HUES64 (cell line): ENCODE measurements around the gene TULP4.
"Not testable (repeated sequence)": the region's sequence is repeated elsewhere in the genome, so short reads cannot be mapped to it uniquely, and the experiment has no call there.

Source experiments
- H3K27ac ChIP-seq: 2 replicates; pipeline ENCODE4 v1.7.0; 2013; ENCODE audit warnings: low read depth, low read length, inconsistent platforms
- H3K27me3 ChIP-seq: 2 replicates; pipeline ENCODE4 v1.6.1; 2013; ENCODE audit warnings: mild to moderate bottlenecking, low read length; ENCODE audit not compliant: insufficient read depth
- H3K36me3 ChIP-seq: 2 replicates; pipeline ENCODE4 v1.6.1; 2013; ENCODE audit warnings: mild to moderate bottlenecking, low read length; ENCODE audit not compliant: insufficient read depth
- H3K4me1 ChIP-seq: 2 replicates; pipeline ENCODE4 v1.6.1; 2013; ENCODE audit warnings: mild to moderate bottlenecking, low read length, moderate library complexity; ENCODE audit not compliant: insufficient read depth
- H3K4me3 ChIP-seq: 2 replicates; pipeline ENCODE4 v1.5.1; 2013; ENCODE audit warnings: mild to moderate bottlenecking, low read length, moderate library complexity
- H3K9ac ChIP-seq: 2 replicates; pipeline ENCODE4 v1.6.1; 2013; ENCODE audit warnings: mild to moderate bottlenecking, low read depth, low read length
- H3K9me3 ChIP-seq: 2 replicates; pipeline ENCODE4 v1.6.1; 2013; ENCODE audit warnings: low read depth, low read length; ENCODE audit not compliant: insufficient read depth
- WGBS: fragments of 150-250, 120-280 bp; methylation state at CpG from one replicate; pipeline ENCODE4 v1.1.7; 2013; ENCODE audit warnings: missing lambda C conversion rate; 5-methylcytosine and 5-hydroxymethylcytosine counted together

TULP4 gene

DNA sequence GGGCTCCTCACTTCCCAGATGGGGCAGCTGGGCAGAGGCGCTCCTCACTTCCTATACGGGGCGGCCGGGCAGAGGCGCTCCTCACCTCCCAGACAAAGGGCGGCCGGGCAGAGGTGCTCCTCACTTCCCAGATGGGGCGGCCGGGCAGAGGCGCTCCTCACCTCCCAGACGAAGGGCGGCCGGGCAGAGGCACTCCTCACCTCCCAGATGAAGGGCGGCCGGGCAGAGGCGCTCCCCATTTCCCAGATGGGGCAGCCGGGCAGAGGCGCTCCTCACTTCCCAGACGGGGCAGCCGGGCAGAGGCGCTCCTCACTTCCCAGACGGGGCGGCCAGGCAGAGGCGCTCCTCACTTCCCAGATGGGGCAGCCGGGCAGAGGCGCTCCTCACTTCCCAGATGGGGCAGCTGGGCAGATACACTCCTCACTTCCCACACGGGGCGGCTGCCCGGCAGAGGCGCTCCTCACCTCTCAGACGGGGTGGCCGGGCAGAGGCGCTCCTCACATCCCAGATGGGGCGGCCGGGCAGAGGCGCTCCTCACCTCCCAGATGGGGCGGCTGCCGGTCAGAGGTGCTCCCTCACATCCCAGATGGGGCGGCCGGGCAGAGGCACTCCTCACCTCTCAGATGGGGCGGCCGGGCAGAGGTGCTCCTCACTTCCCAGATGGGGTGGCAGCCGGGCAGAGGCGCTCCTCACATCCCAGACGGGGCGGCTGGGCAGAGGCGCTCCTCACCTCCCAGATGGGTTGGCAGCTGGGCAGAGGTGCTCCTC is 36.7 kb downstream of the TULP4 start:
- peaks cover 42% of the 10 kb centered on the region for H3K9me3 ChIP-seq
- WGBS: 88% methylated on average over 47 of the region's 47 CpGs

DNA sequence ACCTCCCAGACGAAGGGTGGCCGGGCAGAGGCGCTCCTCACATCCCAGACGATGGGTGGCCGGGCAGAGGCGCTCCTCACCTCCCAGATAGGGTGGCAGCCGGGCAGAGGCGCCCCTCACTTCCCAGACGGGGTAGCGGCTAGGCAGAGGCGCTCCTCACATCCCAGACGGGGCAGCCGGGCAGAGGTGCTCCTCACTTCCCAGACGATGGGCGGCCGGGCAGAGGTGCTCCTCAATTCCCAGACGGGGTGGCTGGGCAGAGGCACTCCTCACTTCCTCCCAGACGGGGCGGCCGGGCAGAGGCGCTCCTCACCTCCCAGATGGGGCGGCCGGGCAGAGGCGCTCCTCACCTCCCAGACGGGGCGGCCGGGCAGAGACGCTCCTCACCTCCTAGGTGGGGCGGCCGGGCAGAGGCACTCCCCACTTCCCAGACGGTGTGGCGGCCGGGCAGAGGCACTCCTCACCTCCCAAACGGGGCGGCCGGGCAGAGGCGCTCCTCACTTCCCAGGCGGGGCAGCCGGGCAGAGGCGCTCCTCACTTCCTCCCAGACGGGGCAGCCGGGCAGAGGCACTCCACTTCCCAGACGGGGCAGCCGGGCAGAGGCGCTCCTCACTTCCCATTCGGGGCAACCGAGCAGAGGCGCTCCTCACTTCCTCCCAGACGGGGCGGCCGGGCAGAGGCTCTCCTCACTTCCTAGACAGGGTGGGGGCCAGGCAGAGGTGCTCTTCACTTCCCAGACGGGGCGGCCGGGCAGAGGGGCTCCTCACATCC is 37.4 kb downstream of the TULP4 start:
- H3K4me1 ChIP-seq, H3K36me3 ChIP-seq, H3K27me3 ChIP-seq, H3K4me3 ChIP-seq, H3K27ac ChIP-seq, H3K9ac ChIP-seq: not testable (repeated sequence)
- WGBS: 96% methylated on average over 51 of the region's 54 CpGs
- H3K9me3 ChIP-seq: peaks cover 39% of the 10 kb centered on the region

More for the DNA sequence above, 36.7 kb downstream of the TULP4 start:
- H3K9ac ChIP-seq, H3K4me1 ChIP-seq, H3K36me3 ChIP-seq, H3K4me3 ChIP-seq, H3K27me3 ChIP-seq, H3K27ac ChIP-seq: not testable (repeated sequence)

DNA sequence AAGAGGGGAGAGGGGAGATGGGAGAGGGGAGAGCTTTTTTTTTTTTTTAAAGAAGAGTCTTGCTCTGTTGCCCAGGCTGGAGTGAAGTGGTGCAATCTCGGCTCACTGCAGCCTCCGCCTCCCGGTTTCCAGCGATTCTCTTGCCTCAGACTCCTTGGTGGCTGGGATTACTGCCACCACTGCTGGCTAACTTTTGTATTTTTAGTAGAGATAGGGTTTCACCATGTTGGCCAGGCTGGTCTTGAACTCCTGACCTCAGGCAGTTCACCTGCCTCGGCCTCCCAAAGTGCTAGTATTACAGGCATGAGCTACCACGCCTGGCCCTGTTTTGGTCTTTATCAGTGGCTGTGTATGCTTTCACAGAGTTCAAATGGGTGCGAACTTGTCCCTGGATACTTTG is 38.5 kb downstream of the TULP4 start:
- not testable (repeated sequence) for H3K36me3 ChIP-seq, H3K4me3 ChIP-seq, H3K4me1 ChIP-seq, H3K27me3 ChIP-seq, H3K27ac ChIP-seq, H3K9ac ChIP-seq
- peaks cover 31% of the 10 kb centered on the region for H3K9me3 ChIP-seq
- WGBS: 95% methylated on average over 7 of the region's 7 CpGs

DNA sequence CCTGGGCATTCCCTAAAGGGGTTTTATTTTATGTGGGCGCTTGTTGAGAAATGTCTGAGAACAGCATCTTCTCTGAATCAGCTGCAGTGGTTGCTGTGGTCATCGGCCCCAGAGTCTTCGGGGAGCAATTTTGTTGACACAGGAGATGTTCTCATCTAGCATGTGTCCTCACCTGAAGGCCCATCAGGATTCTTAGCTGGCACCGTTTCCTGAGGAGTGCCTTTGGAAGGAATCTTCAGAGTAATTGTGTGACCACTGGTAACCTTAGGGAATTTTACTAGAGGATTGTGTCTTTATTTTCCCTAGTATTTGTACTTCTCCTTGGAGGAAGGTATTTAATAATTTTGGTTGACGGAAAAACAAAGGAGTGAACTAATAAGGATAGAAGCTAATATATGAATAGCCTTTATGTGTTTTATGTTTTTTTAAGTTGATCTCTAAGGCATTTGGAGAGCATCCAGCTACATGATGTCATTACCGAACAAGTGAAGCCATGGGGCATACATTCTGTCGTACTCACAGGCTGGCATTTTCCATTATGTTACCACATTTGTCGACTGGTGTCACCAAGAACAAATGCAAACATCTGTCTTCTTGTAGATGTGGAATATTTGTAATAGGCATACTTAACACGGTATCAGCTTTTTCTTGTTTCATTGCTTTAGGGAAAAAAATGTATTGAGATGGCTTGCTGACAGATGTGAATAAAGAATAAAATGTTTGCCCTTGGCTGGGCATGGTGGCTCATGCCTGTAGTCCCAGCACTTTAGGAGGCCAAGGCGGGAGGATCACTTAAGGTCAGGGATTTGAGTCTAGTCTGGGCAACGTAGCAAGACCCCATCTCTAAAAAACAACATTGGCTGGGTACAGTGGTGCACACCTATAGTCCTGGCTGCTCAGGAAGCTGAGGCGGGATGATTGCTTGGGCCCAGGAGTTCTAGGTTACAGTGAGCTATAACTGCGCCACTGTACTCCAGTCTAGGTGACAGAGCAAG is 41.9 kb downstream of the TULP4 start:
- 96% methylated on average over 13 of the region's 13 CpGs for WGBS
- Histone ChIP-seq H3K36me3 (no peaks in the 10 kb centered on the region), H3K9me3 (peaks cover 12% of the 10 kb centered on the region), H3K9ac (no peak overlapping the region), H3K27ac (no peak overlapping the region), H3K4me3 (no peak overlapping the region), H3K4me1 (peaks cover 10% of the 10 kb centered on the region), H3K27me3 (no peaks in the 10 kb centered on the region)

DNA sequence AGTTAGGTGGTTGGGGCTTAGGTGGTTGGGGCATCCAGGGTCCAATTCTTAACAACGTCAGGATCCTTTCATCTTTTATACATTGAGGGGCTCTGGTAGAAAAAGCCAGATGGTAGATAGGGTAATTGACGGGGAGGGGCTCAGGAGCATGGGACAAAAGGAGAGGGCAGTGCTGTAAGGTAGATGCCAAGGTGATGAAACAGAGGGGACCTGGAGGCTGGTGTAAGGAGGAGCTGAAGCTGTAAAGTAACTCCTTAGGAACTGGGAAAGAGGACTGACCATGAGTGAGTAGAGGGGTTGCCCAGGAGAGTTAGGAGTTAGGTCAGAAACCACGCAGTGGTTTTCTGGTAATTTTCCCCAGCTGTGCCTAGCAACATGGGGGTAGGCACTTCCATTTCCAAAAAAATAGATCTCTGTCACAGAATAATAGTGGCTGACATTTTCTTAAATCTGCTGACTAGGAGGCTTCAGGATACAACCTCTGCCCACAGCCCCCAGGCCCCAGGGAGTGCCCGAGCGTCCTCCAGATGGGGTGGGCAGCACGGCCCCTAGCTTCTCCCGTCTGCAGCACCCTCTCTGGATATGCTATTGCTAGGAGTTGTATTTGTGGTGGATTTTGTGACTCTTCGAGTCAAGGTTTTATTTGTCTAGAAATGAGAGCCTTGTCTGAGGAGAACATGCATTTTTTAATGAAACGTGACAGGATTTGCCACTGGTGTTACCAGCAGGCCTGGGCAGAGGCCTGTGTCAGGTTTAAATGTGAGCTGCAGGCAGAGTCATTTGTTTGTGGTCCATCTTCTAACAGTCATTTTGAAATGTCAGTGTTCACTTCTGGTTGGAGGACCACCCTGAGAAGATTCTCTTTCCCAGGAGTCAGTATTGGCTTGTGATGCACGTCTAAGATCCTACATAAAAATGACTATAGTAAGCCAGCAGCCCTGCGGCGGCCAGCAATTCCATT is 44.6 kb downstream of the TULP4 start:
- H3K27ac ChIP-seq: no peak overlapping the region
- WGBS: 92% methylated on average over 12 of the region's 12 CpGs

DNA sequence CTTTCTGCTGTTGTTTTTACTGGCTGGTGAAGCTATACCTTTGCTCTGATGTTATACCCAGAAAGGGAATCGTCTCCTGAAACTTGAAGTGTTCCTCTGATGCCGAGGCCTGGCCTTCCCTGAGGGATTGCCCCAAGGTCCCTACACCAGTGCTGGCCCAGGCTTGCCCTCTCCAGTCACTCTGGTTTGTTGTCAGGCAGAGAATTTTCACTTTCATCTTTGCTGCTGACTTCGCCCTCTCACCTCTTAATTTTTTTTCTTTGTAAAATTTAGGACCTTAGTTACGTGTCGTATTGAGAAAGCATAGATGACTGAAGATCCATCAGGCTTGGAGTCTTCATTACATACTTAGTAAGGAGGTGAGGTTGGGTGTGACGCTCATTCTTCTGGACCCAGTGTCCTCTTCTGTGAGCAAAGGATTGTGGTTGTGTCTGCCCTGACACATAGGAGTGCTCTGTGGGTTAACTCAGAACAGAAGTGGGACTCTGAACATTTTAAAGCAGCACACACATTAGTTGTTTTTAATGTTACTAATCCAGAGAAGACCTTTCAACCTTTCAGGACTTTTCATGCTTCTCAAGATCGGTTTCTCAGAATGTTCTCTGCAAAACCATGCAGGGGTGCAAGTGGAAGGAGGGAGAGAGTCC is 45.4 kb downstream of the TULP4 start:
- WGBS: 85% methylated on average over 7 of the region's 7 CpGs

More for the DNA sequence above, 44.6 kb downstream of the TULP4 start:
- Histone ChIP-seq H3K36me3 (no peaks in the 10 kb centered on the region), H3K27me3 (no peaks in the 10 kb centered on the region), H3K9me3 (no peaks in the 10 kb centered on the region), H3K4me1 (peaks cover 10% of the 10 kb centered on the region), H3K4me3 (no peak overlapping the region), H3K9ac (no peak overlapping the region)

DNA sequence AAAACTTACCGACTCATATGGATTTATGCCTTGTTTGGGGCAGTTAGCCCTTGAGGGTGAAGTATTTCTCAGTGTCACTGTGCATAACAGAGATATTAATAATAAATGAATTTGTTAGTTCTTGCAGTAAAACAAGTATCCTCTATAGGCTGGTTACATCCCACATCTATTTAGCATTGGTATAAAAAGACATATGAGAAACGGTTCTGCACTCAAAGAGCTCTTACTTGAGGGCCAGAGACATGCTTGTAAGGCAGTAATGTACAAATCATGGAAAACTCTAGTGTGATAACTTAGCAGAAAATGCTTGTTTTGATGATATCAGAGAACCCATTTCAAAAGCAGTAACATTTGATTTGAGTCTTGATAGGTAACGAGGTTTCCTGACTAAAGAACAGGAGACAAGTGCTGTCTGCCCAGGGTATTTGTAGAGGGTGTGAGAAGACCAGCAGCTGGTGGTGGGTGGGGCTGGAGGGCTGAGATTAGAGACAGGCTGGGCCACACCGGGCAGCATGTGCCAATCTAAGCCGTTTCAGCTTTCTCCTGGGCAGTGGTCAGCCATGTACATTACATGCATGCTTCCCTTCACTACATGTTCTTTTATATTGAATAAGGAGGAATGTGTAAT is 46.3 kb downstream of the TULP4 start:
- 90% methylated on average over 4 of the region's 5 CpGs for WGBS
- H3K36me3 ChIP-seq: no peaks in the 10 kb centered on the region
- H3K9me3 ChIP-seq: no peaks in the 10 kb centered on the region
- no peak overlapping the region for H3K9ac ChIP-seq
- H3K27ac ChIP-seq: no peak overlapping the region
- H3K4me3 ChIP-seq: no peak overlapping the region
- peaks cover 10% of the 10 kb centered on the region for H3K4me1 ChIP-seq
- no peaks in the 10 kb centered on the region for H3K27me3 ChIP-seq

More for the DNA sequence above, 45.4 kb downstream of the TULP4 start:
- Histone ChIP-seq H3K9ac (no peak overlapping the region), H3K27me3 (no peaks in the 10 kb centered on the region), H3K27ac (no peak overlapping the region), H3K9me3 (no peaks in the 10 kb centered on the region), H3K36me3 (no peaks in the 10 kb centered on the region), H3K4me1 (peaks cover 10% of the 10 kb centered on the region), H3K4me3 (no peak overlapping the region)

DNA sequence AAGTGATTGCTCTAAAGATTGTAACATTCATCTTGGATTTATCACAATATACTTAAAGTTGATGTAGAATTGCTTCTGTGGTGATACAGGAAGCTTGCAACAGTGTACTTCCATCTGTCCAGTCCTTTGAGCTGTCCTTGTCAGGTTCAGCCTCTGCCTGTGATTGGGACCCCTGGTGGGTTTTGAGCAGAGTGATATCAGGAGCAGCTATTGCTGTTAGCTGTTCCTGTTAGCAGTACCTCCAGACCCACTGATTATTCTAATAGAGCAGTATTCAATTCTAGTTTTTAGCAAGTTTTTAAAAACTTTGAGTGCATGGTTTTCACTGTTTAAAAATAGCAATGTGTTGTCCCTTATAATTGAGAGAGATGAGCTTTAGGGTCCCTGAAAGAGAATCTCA is 48.8 kb downstream of the TULP4 start:
- H3K27ac ChIP-seq: no peak overlapping the region
- no peak overlapping the region for H3K4me3 ChIP-seq
- no peak overlapping the region for H3K9ac ChIP-seq
- H3K4me1 ChIP-seq: peaks cover 8% of the 10 kb centered on the region
- H3K36me3 ChIP-seq: no peaks in the 10 kb centered on the region
- H3K9me3 ChIP-seq: no peaks in the 10 kb centered on the region
- H3K27me3 ChIP-seq: no peaks in the 10 kb centered on the region

DNA sequence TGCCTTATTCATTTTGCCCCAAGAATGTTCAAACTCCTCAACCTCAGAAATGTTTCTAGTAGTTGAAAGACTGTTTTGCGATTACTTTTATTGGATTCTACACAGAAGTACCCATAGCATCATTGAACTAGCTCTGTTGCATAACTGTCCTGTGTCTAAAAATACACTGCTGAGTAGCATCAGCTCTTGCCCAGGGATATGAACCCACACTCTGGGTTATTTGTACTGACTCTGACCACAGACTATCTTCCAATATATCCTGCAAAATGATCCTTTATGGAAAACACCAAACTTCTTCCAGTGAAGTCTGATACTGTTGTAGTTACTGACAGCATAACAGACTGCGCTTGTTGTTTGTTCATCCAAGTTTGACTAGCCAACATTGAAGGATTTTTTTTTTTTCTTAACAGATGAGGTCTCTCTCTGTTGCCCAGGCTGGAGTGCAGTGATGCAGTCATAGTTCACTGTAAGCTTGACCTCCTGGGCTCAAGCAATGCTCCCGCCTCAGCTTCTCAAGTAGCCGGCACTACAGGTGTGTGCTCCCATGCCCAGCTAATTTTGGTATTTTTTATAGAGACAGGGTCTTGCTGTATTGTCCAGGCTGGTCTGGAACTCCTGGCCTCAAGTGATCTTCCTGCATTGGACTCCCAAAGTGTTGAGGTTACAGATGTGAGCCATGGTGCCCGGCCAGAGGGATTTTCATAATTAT is 49.9 kb downstream of the TULP4 start:
- Histone ChIP-seq H3K9ac (no peak overlapping the region), H3K27ac (no peak overlapping the region), H3K9me3 (no peaks in the 10 kb centered on the region), H3K36me3 (no peaks in the 10 kb centered on the region), H3K4me3 (no peak overlapping the region), H3K4me1 (no peaks in the 10 kb centered on the region), H3K27me3 (no peaks in the 10 kb centered on the region)
- 95% methylated on average over 4 of the region's 5 CpGs for WGBS
